WTC11 (cell line): ENCODE results near the gene PSMA1. TPM values are rescaled to one million over a fixed set of nuclear protein-coding genes. Genes with fewer than 3 reads are reported as not detected.

Experiments
- ATAC-seq: fragments of 200-7000 bp; cut with Tn5 transposase; 2 replicates; pipeline ENCODE4 v1.10.0; 2021; ENCODE audit warnings: mild to moderate bottlenecking, moderate library complexity
- CTCF ChIA-PET: fragments of 300-600 bp; sonication (Branson Sonifier 250); formaldehyde crosslinking; loops from one replicate; lab custom pipeline; 2021; ENCODE audit warnings: antibody characterized with exemption; lab: Charles Lee
- POLR2A ChIA-PET: fragments of 350-600 bp; sonication (Branson Sonifier 250); formaldehyde crosslinking; loops from one replicate; lab custom pipeline; 2021; ENCODE audit warnings: antibody characterized with exemption; lab: Charles Lee
- DNase-seq: peaks from one replicate; pipeline ENCODE4 v3.0.0; 2021; ENCODE audit warnings: low spot score
- H3K27ac Mint-ChIP-seq: 2 replicates; pipeline ENCODE4 v1.8.0; 2021; ENCODE audit warnings: mixed read lengths
- H3K27me3 Mint-ChIP-seq: 2 replicates; pipeline ENCODE4 v1.8.0; 2021; ENCODE audit warnings: low read depth, mild to moderate bottlenecking, moderate library complexity, mixed read lengths
- H3K36me3 Mint-ChIP-seq: 2 replicates; pipeline ENCODE4 v1.8.0; 2021; ENCODE audit warnings: mixed read lengths
- H3K4me1 Mint-ChIP-seq: 2 replicates; pipeline ENCODE4 v1.8.0; 2022; ENCODE audit warnings: mixed read lengths
- H3K4me3 Mint-ChIP-seq: 2 replicates; pipeline ENCODE4 v1.8.0; 2021; ENCODE audit warnings: mild to moderate bottlenecking, moderate library complexity, mixed read lengths
- H3K9me3 Mint-ChIP-seq: 2 replicates; pipeline ENCODE4 v1.8.0; 2021; ENCODE audit warnings: mixed read lengths
- CREM ChIP-seq: sonication (generic); formaldehyde crosslinking; IDR thresholded peaks from 2 replicates; pipeline ENCODE4 v1.8.1; 2022; ENCODE audit warnings: mild to moderate bottlenecking, missing genetic modification reagents, moderate library complexity
- CTCF ChIP-seq: fragments of 200-600 bp; IDR thresholded peaks from 2 replicates; pipeline ENCODE4 v1.8.0; 2022; ENCODE audit warnings: antibody characterized with exemption
- FOXK1 ChIP-seq: sonication (generic); formaldehyde crosslinking; IDR thresholded peaks from 2 replicates; pipeline ENCODE4 v1.8.0; 2022; ENCODE audit warnings: mild to moderate bottlenecking, moderate library complexity, missing genetic modification reagents
- GRHL2 ChIP-seq: fragments of 250-450 bp; sonication (Bioruptor Pico); IDR thresholded peaks from 2 replicates; pipeline ENCODE4 v1.8.0; 2022; ENCODE audit warnings: mild to moderate bottlenecking, moderate library complexity; ENCODE audit not compliant: insufficient replicate concordance, severe bottlenecking
- IRF1 ChIP-seq: sonication (generic); formaldehyde crosslinking; IDR thresholded peaks from 2 replicates; pipeline ENCODE4 v1.8.0; 2023; ENCODE audit warnings: missing genetic modification reagents
- MLX ChIP-seq: sonication (generic); formaldehyde crosslinking; IDR thresholded peaks from 2 replicates; pipeline ENCODE4 v1.8.1; 2023; ENCODE audit warnings: mild to moderate bottlenecking, missing genetic modification reagents, moderate library complexity
- NFE2L1 ChIP-seq: sonication (generic); formaldehyde crosslinking; IDR thresholded peaks from 2 replicates; pipeline ENCODE4 v1.8.1; 2023; ENCODE audit warnings: missing genetic modification reagents
- OVOL2 ChIP-seq: fragments of 250-450 bp; sonication (Bioruptor Pico); IDR thresholded peaks from 2 replicates; pipeline ENCODE4 v1.9.0; 2021; ENCODE audit warnings: mild to moderate bottlenecking, borderline replicate concordance
- PREB ChIP-seq: sonication (generic); formaldehyde crosslinking; IDR thresholded peaks from 2 replicates; pipeline ENCODE4 v1.8.1; 2022; ENCODE audit warnings: mild to moderate bottlenecking, missing genetic modification reagents, moderate library complexity, borderline replicate concordance
- RELA ChIP-seq: sonication (generic); formaldehyde crosslinking; IDR thresholded peaks from 2 replicates; pipeline ENCODE4 v1.8.1; 2022; ENCODE audit warnings: missing genetic modification reagents, mild to moderate bottlenecking, borderline replicate concordance
- SOX15 ChIP-seq: fragments of 250-450 bp; sonication (Bioruptor Pico); IDR thresholded peaks from 2 replicates; pipeline ENCODE4 v1.9.0; 2021; ENCODE audit warnings: mild to moderate bottlenecking
- SP1 ChIP-seq: sonication (generic); formaldehyde crosslinking; conservative IDR thresholded peaks from 2 replicates; pipeline ENCODE4 v1.8.1; 2022; ENCODE audit warnings: missing genetic modification reagents
- ZNF232 ChIP-seq: sonication (generic); formaldehyde crosslinking; IDR thresholded peaks from 2 replicates; pipeline ENCODE4 v1.8.0; 2022; ENCODE audit warnings: mild to moderate bottlenecking, missing genetic modification reagents
- ZNF396 ChIP-seq: fragments of 250-450 bp; sonication (Bioruptor Pico); IDR thresholded peaks from 2 replicates; pipeline ENCODE4 v1.8.0; 2021; ENCODE audit warnings: mild to moderate bottlenecking, moderate library complexity, borderline replicate concordance
- ZNF423 ChIP-seq: fragments of 250-450 bp; sonication (Bioruptor Pico); IDR thresholded peaks from 2 replicates; pipeline ENCODE4 v2.1.2; 2022; ENCODE audit warnings: mild to moderate bottlenecking, moderate library complexity
- ZNF671 ChIP-seq: fragments of 250-450 bp; sonication (Bioruptor Pico); IDR thresholded peaks from 2 replicates; pipeline ENCODE4 v1.8.0; 2021; ENCODE audit warnings: mild to moderate bottlenecking
- total RNA-seq: library from RNA; stranded (reverse); gene quantifications from 3 replicates; pipeline ENCODE4 v1.2.3, GENCODE V29; 2021
- TF ChIP-seq, protein P1 (sequence below): sonication (generic); formaldehyde crosslinking; IDR thresholded peaks from 2 replicates; pipeline ENCODE4 v1.8.1; 2023; ENCODE audit warnings: mild to moderate bottlenecking, missing genetic modification reagents
- TF ChIP-seq, protein P2 (sequence below): sonication (generic); formaldehyde crosslinking; IDR thresholded peaks from 2 replicates; pipeline ENCODE4 v1.8.0; 2022; ENCODE audit warnings: mild to moderate bottlenecking, missing genetic modification reagents
- TF ChIP-seq, protein P3 (sequence below): sonication (generic); formaldehyde crosslinking; IDR thresholded peaks from 2 replicates; pipeline ENCODE4 v1.8.0; 2022; ENCODE audit warnings: missing genetic modification reagents
- TF ChIP-seq, protein P4 (sequence below): sonication (generic); formaldehyde crosslinking; IDR thresholded peaks from 2 replicates; pipeline ENCODE4 v1.8.1; 2023; ENCODE audit warnings: mild to moderate bottlenecking, missing genetic modification reagents, borderline replicate concordance

Gene PSMA1
- total RNA-seq, 1 experiment from 2014 or later = 139 TPM

DNA sequence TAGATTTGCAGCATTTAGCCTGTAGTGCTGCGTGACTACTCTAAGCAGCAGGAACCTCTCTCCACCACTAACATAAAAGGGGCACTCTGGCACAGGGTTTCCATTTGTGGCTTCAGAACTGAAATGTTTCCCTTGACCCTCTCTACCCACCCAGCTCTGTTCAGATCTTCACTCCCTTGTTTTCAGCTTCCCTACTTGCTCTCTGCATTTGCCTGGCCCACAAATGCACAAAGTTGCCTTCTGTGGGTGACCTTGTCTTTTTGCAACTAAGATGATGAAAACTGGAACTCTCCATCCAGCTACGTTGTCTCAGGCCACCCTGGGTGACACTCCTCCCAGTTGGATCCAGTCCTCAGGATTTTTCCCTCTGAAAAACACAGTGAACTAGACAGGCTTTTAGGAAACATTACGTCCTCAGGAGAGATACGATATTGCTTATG, 19.8 kb upstream of the PSMA1 start:
- POLR2A ChIA-PET = interaction anchor here (0.7 kb wide), 1 partner anchor 220 kb away, joined by 6 read pairs; no protein-coding TSS in a partner anchor
- Mint-ChIP-seq H3K27ac (no peak overlapping the region), H3K4me1 (peaks cover 23% of the 10 kb centered on the region), H3K4me3 (no peak overlapping the region), H3K9me3 (no peaks in the 10 kb centered on the region), H3K27me3 (peaks cover 4% of the 10 kb centered on the region), H3K36me3 (no peaks in the 10 kb centered on the region)
- ATAC-seq = peak; percentile 68
- TF ChIP-seq SOX15 (CRISPR knock-in tag) = no peak
- CTCF ChIA-PET = interaction anchor here (1.3 to 7.1 kb wide), 2 partner anchors 234 to 367 kb away, joined by 3 to 72 read pairs; no protein-coding TSS in a partner anchor
- no peak for DNase-seq

- H3K27me3 Mint-ChIP-seq = peaks cover 4% of the 10 kb centered on the region
- H3K9me3 Mint-ChIP-seq = no peaks in the 10 kb centered on the region
- no peaks in the 10 kb centered on the region for H3K36me3 Mint-ChIP-seq
- DNase-seq = no peak
- TF ChIP-seq, protein P1, sequence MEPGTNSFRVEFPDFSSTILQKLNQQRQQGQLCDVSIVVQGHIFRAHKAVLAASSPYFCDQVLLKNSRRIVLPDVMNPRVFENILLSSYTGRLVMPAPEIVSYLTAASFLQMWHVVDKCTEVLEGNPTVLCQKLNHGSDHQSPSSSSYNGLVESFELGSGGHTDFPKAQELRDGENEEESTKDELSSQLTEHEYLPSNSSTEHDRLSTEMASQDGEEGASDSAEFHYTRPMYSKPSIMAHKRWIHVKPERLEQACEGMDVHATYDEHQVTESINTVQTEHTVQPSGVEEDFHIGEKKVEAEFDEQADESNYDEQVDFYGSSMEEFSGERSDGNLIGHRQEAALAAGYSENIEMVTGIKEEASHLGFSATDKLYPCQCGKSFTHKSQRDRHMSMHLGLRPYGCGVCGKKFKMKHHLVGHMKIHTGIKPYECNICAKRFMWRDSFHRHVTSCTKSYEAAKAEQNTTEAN = no peak
- no peak for TF ChIP-seq ZNF396 (CRISPR knock-in tag)
- TF ChIP-seq, protein P2, sequence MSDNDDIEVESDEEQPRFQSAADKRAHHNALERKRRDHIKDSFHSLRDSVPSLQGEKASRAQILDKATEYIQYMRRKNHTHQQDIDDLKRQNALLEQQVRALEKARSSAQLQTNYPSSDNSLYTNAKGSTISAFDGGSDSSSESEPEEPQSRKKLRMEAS (CRISPR knock-in tag) = no peak
- TF ChIP-seq PREB (CRISPR knock-in tag) = no peak
- no peak for TF ChIP-seq GRHL2 (CRISPR knock-in tag)
- TF ChIP-seq, protein P3, sequence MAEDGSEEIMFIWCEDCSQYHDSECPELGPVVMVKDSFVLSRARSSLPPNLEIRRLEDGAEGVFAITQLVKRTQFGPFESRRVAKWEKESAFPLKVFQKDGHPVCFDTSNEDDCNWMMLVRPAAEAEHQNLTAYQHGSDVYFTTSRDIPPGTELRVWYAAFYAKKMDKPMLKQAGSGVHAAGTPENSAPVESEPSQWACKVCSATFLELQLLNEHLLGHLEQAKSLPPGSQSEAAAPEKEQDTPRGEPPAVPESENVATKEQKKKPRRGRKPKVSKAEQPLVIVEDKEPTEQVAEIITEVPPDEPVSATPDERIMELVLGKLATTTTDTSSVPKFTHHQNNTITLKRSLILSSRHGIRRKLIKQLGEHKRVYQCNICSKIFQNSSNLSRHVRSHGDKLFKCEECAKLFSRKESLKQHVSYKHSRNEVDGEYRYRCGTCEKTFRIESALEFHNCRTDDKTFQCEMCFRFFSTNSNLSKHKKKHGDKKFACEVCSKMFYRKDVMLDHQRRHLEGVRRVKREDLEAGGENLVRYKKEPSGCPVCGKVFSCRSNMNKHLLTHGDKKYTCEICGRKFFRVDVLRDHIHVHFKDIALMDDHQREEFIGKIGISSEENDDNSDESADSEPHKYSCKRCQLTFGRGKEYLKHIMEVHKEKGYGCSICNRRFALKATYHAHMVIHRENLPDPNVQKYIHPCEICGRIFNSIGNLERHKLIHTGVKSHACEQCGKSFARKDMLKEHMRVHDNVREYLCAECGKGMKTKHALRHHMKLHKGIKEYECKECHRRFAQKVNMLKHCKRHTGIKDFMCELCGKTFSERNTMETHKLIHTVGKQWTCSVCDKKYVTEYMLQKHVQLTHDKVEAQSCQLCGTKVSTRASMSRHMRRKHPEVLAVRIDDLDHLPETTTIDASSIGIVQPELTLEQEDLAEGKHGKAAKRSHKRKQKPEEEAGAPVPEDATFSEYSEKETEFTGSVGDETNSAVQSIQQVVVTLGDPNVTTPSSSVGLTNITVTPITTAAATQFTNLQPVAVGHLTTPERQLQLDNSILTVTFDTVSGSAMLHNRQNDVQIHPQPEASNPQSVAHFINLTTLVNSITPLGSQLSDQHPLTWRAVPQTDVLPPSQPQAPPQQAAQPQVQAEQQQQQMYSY (CRISPR knock-in tag) = no peak
- no peak for TF ChIP-seq FOXK1 (CRISPR knock-in tag)
- no peak for TF ChIP-seq CTCF
- TF ChIP-seq RELA (CRISPR knock-in tag) = no peak
- no peak for TF ChIP-seq OVOL2
- TF ChIP-seq ZNF232 (CRISPR knock-in tag) = no peak
- no peak for TF ChIP-seq IRF1 (CRISPR knock-in tag)
- TF ChIP-seq NFE2L1 = no peak
- TF ChIP-seq MLX (CRISPR knock-in tag) = no peak
- no peak for TF ChIP-seq SP1 (CRISPR knock-in tag)
- no peak for TF ChIP-seq ZNF423 (CRISPR knock-in tag)
- TF ChIP-seq, protein P4, sequence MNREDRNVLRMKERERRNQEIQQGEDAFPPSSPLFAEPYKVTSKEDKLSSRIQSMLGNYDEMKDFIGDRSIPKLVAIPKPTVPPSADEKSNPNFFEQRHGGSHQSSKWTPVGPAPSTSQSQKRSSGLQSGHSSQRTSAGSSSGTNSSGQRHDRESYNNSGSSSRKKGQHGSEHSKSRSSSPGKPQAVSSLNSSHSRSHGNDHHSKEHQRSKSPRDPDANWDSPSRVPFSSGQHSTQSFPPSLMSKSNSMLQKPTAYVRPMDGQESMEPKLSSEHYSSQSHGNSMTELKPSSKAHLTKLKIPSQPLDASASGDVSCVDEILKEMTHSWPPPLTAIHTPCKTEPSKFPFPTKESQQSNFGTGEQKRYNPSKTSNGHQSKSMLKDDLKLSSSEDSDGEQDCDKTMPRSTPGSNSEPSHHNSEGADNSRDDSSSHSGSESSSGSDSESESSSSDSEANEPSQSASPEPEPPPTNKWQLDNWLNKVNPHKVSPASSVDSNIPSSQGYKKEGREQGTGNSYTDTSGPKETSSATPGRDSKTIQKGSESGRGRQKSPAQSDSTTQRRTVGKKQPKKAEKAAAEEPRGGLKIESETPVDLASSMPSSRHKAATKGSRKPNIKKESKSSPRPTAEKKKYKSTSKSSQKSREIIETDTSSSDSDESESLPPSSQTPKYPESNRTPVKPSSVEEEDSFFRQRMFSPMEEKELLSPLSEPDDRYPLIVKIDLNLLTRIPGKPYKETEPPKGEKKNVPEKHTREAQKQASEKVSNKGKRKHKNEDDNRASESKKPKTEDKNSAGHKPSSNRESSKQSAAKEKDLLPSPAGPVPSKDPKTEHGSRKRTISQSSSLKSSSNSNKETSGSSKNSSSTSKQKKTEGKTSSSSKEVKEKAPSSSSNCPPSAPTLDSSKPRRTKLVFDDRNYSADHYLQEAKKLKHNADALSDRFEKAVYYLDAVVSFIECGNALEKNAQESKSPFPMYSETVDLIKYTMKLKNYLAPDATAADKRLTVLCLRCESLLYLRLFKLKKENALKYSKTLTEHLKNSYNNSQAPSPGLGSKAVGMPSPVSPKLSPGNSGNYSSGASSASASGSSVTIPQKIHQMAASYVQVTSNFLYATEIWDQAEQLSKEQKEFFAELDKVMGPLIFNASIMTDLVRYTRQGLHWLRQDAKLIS (CRISPR knock-in tag) = no peak
- no peak for TF ChIP-seq ZNF671 (CRISPR knock-in tag)
- no peak for TF ChIP-seq CREM (CRISPR knock-in tag)
- no peak overlapping the region for H3K27ac Mint-ChIP-seq
- no peak overlapping the region for H3K4me3 Mint-ChIP-seq
- ChIA-PET POLR2A (interaction anchor here (0.7 to 1.7 kb wide), 2 partner anchors 105 to 221 kb away, joined by 6 read pairs; no protein-coding TSS in a partner anchor), CTCF (interaction anchor here (0.6 to 7.1 kb wide), 3 partner anchors 67 to 368 kb away, joined by 3 to 72 read pairs (median 3); no protein-coding TSS in a partner anchor)
- no peak for ATAC-seq
- peaks cover 23% of the 10 kb centered on the region for H3K4me1 Mint-ChIP-seq
Observed at GRCh38 chr11:14538926-14539554, 18.9 kb upstream of the PSMA1 start.
